HEK293T (cell line): ENCODE results near the gene MACO1.

Experiments
- ARNT ChIP-seq: fragments of 450-650 bp; IDR thresholded peaks from 2 replicates; pipeline ENCODE4 v1.6.1; 2017; ENCODE audit warnings: mild to moderate bottlenecking
- ELF4 ChIP-seq: fragments of 450-650 bp; IDR thresholded peaks from 2 replicates; pipeline ENCODE4 v1.6.1; 2017; ENCODE audit warnings: antibody characterized with exemption
- FOXM1 ChIP-seq: fragments of 450-650 bp; IDR thresholded peaks from 2 replicates; pipeline ENCODE4 v1.6.1; 2017; ENCODE audit warnings: mild to moderate bottlenecking, borderline replicate concordance
- HDGF ChIP-seq: fragments of 450-650 bp; IDR thresholded peaks from 2 replicates; pipeline ENCODE4 v1.6.1; 2017; ENCODE audit warnings: antibody characterized with exemption, borderline replicate concordance
- LEF1 ChIP-seq: fragments of 450-650 bp; IDR thresholded peaks from 2 replicates; pipeline ENCODE4 v1.6.1; 2017; ENCODE audit warnings: mild to moderate bottlenecking, borderline replicate concordance
- SP1 ChIP-seq: fragments of 450-650 bp; IDR thresholded peaks from 2 replicates; pipeline ENCODE4 v1.6.1; 2017

DNA sequence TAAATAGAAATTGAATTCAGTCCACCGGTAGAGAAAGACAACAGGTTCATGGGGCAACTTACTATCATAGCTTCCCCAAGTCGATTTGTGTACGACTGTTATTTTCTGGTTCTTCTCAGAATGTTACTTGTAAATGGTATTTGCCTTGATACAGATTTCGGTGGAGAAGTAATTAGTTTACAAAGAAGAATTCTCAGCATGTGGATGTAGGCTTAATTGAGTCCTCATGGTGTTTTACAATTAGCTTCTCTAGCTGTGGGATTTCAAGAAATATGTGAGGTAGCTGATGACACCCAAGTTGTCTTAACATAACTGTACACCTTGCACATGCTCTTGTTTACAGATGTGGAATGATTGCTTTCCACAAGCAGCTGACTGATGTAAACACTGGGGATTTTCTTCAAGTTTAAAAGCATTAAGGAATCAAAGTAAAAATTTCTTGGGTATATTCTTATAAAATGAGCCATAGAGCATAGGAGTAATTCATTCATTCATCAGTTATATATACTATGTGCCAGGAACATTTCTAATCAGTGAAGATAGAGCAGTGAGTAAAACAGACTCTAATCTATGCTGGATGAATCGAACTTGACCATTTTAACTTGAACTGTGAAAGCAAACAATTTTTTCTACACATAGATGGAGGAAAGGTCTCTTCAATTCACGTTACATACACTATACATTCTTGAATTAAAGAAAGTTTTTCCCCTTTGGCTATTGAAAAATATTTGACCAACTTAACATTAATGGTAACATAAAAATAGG, 1.4 kb downstream of the MACO1 start:
- TF ChIP-seq LEF1, result no peak
- no peak for TF ChIP-seq ARNT
- no peak for TF ChIP-seq ELF4
- no peak for TF ChIP-seq FOXM1
- no peak for TF ChIP-seq HDGF
- TF ChIP-seq SP1, result no peak
